Neural crest cell (in vitro differentiated cells): ENCODE measurements around the gene GPC6. TPM values are rescaled to one million over a fixed set of nuclear protein-coding genes. Genes with fewer than 3 reads are reported as not detected.

Experiments used
- DNase-seq: peaks from one replicate; pipeline ENCODE4 v3.0.0; 2021; ENCODE audit warnings: low read depth, mixed read lengths, low spot score
- H3K27ac Mint-ChIP-seq: one replicate; pipeline ENCODE4 v1.8.0; 2021; ENCODE audit warnings: mild to moderate bottlenecking, mixed read lengths; ENCODE audit not compliant: unreplicated experiment
- H3K27me3 Mint-ChIP-seq: 2 replicates; pipeline ENCODE4 v1.8.0; 2021; ENCODE audit warnings: low read depth, mild to moderate bottlenecking, mixed read lengths
- H3K36me3 Mint-ChIP-seq: 2 replicates; pipeline ENCODE4 v1.8.0; 2021; ENCODE audit warnings: low read depth, mild to moderate bottlenecking, mixed read lengths
- H3K4me1 Mint-ChIP-seq: 2 replicates; pipeline ENCODE4 v1.8.0; 2021; ENCODE audit warnings: mixed read lengths
- H3K4me3 Mint-ChIP-seq: one replicate; pipeline ENCODE4 v1.8.0; 2021; ENCODE audit warnings: mild to moderate bottlenecking, mixed read lengths
- H3K9me3 Mint-ChIP-seq: 2 replicates; pipeline ENCODE4 v1.8.0; 2021; ENCODE audit warnings: mixed read lengths
- CTCF ChIP-seq: fragments of 200-600 bp; sonication (generic); conservative IDR thresholded peaks from 2 replicates; pipeline ENCODE4 v1.5.0; 2021; ENCODE audit warnings: antibody characterized with exemption, mild to moderate bottlenecking
- total RNA-seq: library from RNA; stranded (reverse); gene quantifications from 2 replicates; pipeline ENCODE4 v1.2.1, GENCODE V29; 2021

The GPC6 gene
- total RNA-seq, 1 donor from 2014 or later: 13.4 TPM

DNA sequence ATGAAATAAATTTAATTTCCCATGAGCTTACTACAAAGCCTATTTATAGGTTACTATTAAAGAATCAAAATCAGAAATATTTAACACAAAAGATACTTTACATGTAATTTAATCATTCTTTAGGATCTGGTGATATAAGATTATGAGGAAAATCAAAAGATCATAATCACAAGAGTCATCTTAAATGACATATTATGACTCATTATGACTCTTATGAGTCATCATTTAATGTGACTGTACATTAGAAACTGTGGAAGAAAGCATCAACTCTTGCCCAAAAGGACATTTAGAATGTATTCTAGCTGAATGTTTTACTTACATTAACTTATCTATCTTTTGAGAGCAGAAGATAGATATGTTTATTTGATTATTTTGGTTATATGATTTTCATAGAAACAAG lies 794.2 kb downstream of the GPC6 start:
- no peaks in the 10 kb centered on the region for H3K27me3 Mint-ChIP-seq
- peaks cover 10% of the 10 kb centered on the region for H3K9me3 Mint-ChIP-seq
- no peak for TF ChIP-seq CTCF
- H3K27ac Mint-ChIP-seq: no peak overlapping the region
- H3K36me3 Mint-ChIP-seq: no peaks in the 10 kb centered on the region
- no peak overlapping the region for H3K4me3 Mint-ChIP-seq
- H3K4me1 Mint-ChIP-seq: peaks cover 9% of the 10 kb centered on the region
- DNase-seq: no peak

DNA sequence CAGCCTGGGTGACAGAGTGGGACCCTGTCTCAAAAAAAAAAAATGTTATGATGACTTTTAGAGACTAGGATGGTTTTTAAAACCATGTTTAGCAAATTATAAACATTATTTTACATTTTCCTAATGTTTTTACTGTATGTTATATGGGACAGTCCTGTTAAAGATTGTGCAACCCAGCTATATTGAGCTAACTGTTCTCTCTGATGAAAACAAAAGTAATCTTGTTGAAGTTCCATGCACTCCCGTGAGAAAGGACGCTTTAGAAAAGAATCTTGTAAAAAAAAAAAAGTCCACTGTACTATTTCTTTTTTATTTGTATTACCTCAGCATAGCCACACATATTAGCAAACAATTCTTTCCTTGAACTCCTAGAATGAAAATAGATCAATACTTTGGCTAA lies 801.6 kb downstream of the GPC6 start:
- H3K4me3 Mint-ChIP-seq: peak overlapping the region; percentile 67
- H3K4me1 Mint-ChIP-seq: peaks cover 44% of the 10 kb centered on the region
- peaks cover 4% of the 10 kb centered on the region for H3K9me3 Mint-ChIP-seq
- no peak for TF ChIP-seq CTCF
- H3K27me3 Mint-ChIP-seq: no peaks in the 10 kb centered on the region
- H3K27ac Mint-ChIP-seq: peak overlapping the region; percentile 87
- no peaks in the 10 kb centered on the region for H3K36me3 Mint-ChIP-seq
- DNase-seq: no peak

- no peaks in the 10 kb centered on the region for H3K27me3 Mint-ChIP-seq
- H3K4me3 Mint-ChIP-seq: peak overlapping the region; percentile 67
- peaks cover 46% of the 10 kb centered on the region for H3K4me1 Mint-ChIP-seq
- H3K27ac Mint-ChIP-seq: peak overlapping the region; percentile 87
- DNase-seq: no peak
- no peaks in the 10 kb centered on the region for H3K36me3 Mint-ChIP-seq
- TF ChIP-seq CTCF: no peak
- peaks cover 4% of the 10 kb centered on the region for H3K9me3 Mint-ChIP-seq
Observed at GRCh38 chr13:94028650-94029049, 802.0 kb downstream of the GPC6 start.

DNA sequence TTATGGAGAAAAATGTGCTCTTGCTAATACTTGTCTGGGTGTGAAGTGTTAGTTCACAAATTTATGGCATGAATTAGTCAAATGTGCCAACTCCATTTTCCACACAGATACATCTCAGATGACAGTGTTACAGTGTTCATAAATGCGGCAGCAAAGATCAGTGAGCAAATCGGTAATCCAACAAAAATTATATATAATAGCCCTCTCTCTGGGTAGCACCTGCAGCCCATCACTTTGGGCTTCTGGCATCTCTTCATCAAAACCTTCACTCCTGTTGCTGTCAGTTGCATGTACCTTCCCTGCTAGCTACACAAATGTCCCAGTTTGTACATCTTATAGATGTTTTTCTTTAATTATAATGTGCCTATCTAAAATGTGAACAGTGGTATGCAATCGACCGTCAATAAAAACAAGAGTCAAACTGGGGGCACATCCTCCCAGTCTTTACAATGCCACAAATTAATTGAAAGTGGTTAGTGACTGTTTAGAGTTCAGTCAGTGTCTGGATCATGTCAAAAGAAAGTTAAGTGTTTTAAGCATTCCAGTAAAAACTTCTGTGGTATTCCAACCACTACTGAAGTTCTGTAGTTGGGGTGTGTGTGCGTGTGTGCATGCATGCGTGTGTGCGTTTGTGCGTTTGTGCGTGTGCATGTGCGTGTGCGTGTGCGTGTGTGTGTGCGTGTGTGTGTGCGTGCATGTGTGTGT lies 804.0 kb downstream of the GPC6 start:
- Mint-ChIP-seq H3K27ac (no peak overlapping the region), H3K4me3 (no peak overlapping the region), H3K9me3 (no peaks in the 10 kb centered on the region), H3K27me3 (no peaks in the 10 kb centered on the region), H3K36me3 (no peaks in the 10 kb centered on the region), H3K4me1 (peaks cover 45% of the 10 kb centered on the region)
- TF ChIP-seq CTCF: no peak
- DNase-seq: no peak

DNA sequence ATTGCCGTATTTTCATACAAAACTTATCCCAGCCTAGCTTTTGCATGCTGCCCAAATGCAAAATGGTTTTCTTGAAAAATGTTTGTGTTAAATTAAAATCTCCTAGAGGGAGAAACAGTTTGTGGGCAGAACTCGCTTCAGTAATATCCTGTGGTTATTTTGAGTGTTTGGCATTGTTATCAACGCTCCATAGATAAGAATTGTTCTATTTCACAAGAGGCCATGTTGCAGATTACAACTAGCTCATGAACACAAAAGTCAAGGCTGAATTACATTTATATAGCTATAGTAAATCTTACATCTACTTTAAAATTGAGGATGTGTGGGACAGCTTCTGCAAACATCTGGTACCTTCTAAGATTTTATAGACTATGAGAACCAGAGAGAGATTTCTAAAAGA lies 805.0 kb downstream of the GPC6 start:
- Mint-ChIP-seq H3K36me3 (no peaks in the 10 kb centered on the region), H3K4me3 (no peak overlapping the region), H3K27me3 (no peaks in the 10 kb centered on the region), H3K27ac (no peak overlapping the region), H3K4me1 (peaks cover 45% of the 10 kb centered on the region), H3K9me3 (no peaks in the 10 kb centered on the region)
- no peak for TF ChIP-seq CTCF
- no peak for DNase-seq
